NCI-H2081 (cell line): ENCODE measurements around the gene ST8SIA5.
A peak's percentile ranks its signal among the peaks of the same experiment; 100 is the strongest.
"Not testable (repeated sequence)": the region's sequence is repeated elsewhere in the genome, so short reads cannot be mapped to it uniquely, and the experiment has no call there.

Experiments
- DNase-seq, 2 experiments: peaks; one replicate each; lab custom pipeline; 2025; lab: John Stamatoyannopoulos, UW

ST8SIA5 gene

GRCh38 chr18:46756559-46757201, at the start of gene ST8SIA5:
Gene ST8SIA5 (minus strand): TSS chr18:46757053. CDS start chr18:46756508, 545 bp downstream.
- peak; percentile 81 to 90 for DNase-seq

GRCh38 chr18:46795945-46796344, 39.1 kb upstream of the ST8SIA5 start:
- not testable (repeated sequence) for DNase-seq

GRCh38 chr18:46794607-46795006, 37.8 kb upstream of the ST8SIA5 start:
- no peak for DNase-seq

GRCh38 chr18:46793565-46793964, 36.7 kb upstream of the ST8SIA5 start:
- no peak for DNase-seq

GRCh38 chr18:46789088-46789487, 32.2 kb upstream of the ST8SIA5 start:
- DNase-seq, result no peak

GRCh38 chr18:46787674-46788073, 30.8 kb upstream of the ST8SIA5 start:
- DNase-seq, result no peak

GRCh38 chr18:46772357-46772756, 15.5 kb upstream of the ST8SIA5 start:
- no peak for DNase-seq

- peak; percentile 67 to 84 for DNase-seq
Measured at GRCh38 chr18:46771141-46771540, 14.3 kb upstream of the ST8SIA5 start.

- DNase-seq, result no peak
Measured at GRCh38 chr18:46770708-46771107, 13.9 kb upstream of the ST8SIA5 start.

- DNase-seq, result no peak
Measured at GRCh38 chr18:46768166-46768921, 11.5 kb upstream of the ST8SIA5 start.

GRCh38 chr18:46767217-46767616, 10.4 kb upstream of the ST8SIA5 start:
- no peak for DNase-seq

GRCh38 chr18:46764586-46764985, 7.7 kb upstream of the ST8SIA5 start:
- DNase-seq, result peak; percentile 20 to 42

GRCh38 chr18:46761059-46761769, 4.4 kb upstream of the ST8SIA5 start:
- DNase-seq, result peak; percentile 76 to 96

GRCh38 chr18:46759890-46760289, 3.0 kb upstream of the ST8SIA5 start:
- DNase-seq, result peak; percentile 56 to 81

- DNase-seq, result peak in 1 of 2 experiments; percentile 17
Measured at GRCh38 chr18:46756025-46756558, 761 bp downstream of the ST8SIA5 start.

- DNase-seq, result peak in 1 of 2 experiments; percentile 48
Measured at GRCh38 chr18:46755315-46756024, 1.4 kb downstream of the ST8SIA5 start.

GRCh38 chr18:46754661-46755292, 2.1 kb downstream of the ST8SIA5 start:
- DNase-seq, result peak; percentile 42 to 61

GRCh38 chr18:46754188-46754587, 2.7 kb downstream of the ST8SIA5 start:
- no peak for DNase-seq

GRCh38 chr18:46751882-46752281, 5.0 kb downstream of the ST8SIA5 start:
- DNase-seq, result no peak

- DNase-seq, result no peak
Measured at GRCh38 chr18:46750626-46751025, 6.2 kb downstream of the ST8SIA5 start.

GRCh38 chr18:46748466-46748865, 8.4 kb downstream of the ST8SIA5 start:
- DNase-seq, result no peak
